Small intestine (tissue), 7 donors: ENCODE measurements around the gene ARHGAP28. TPM values are rescaled to one million over a fixed set of nuclear protein-coding genes. Genes with fewer than 3 reads are reported as not detected.
"Not testable (repeated sequence)": the region's sequence is repeated elsewhere in the genome, so short reads cannot be mapped to it uniquely, and the experiment has no call there.

Experiments used
- DNase-seq, 2 donors: peaks; one replicate each; pipeline versions ENCODE4 v3.0.0 to v3.0.0-alpha.2; 2013
- FAIRE-seq: peaks from 2 replicates; lab custom pipeline; 2012; peaks lifted over from hg19 to GRCh38; lab: Jason Lieb, UNC
- H3K27ac ChIP-seq, 3 donors: one replicate each; pipeline ENCODE4 v1.5.1; 2013; ENCODE audit warnings: low read length in 2 of 3, mild to moderate bottlenecking in 2 of 3, control low read depth in 1 of 3, inconsistent platforms in 1 of 3, low read depth in 1 of 3, moderate library complexity in 1 of 3
- H3K27me3 ChIP-seq, 3 donors: one replicate each; pipeline ENCODE4 v1.6.1; 2013; ENCODE audit warnings: low read length in 3 of 3, inconsistent platforms in 1 of 3; ENCODE audit not compliant: control insufficient read depth in 3 of 3, insufficient read depth in 3 of 3
- H3K36me3 ChIP-seq, 3 donors: one replicate each; pipeline ENCODE4 v1.6.1; 2013; ENCODE audit warnings: low read length in 3 of 3, inconsistent platforms in 1 of 3, low read depth in 1 of 3, mild to moderate bottlenecking in 1 of 3, moderate library complexity in 1 of 3; ENCODE audit not compliant: control insufficient read depth in 3 of 3, insufficient read depth in 2 of 3
- H3K4me1 ChIP-seq, 3 donors: one replicate each; pipeline ENCODE4 v1.6.1; 2013; ENCODE audit warnings: low read length in 2 of 3, inconsistent platforms in 1 of 3, low read depth in 1 of 3, mild to moderate bottlenecking in 1 of 3, moderate library complexity in 1 of 3; ENCODE audit not compliant: control insufficient read depth in 3 of 3, insufficient read depth in 2 of 3
- H3K4me3 ChIP-seq, 3 donors: one replicate each; pipeline ENCODE4 v1.5.1; 2013; ENCODE audit warnings: low read length in 3 of 3, control low read depth in 1 of 3, inconsistent platforms in 1 of 3, low read depth in 1 of 3, mild to moderate bottlenecking in 1 of 3, moderate library complexity in 1 of 3
- H3K9me3 ChIP-seq, 2 donors: one replicate each; pipeline ENCODE4 v1.6.1; 2013; ENCODE audit warnings: low read depth in 1 of 2, low read length in 1 of 2; ENCODE audit not compliant: control insufficient read depth in 2 of 2, insufficient read depth in 1 of 2
- WGBS, 3 donors: extraction: QIAGEN DNeasy Blood & Tissue Kit; methylation state at CpG; one replicate each; pipeline ENCODE4 v1.1.7; 2013; 5-methylcytosine and 5-hydroxymethylcytosine counted together
- polyA plus RNA-seq, 4 donors: library from polyadenylated mRNA; stranded (reverse) in 3 of 4; unstranded in 1 of 4; fragments of 200-250 nt in 3 of 4; fragments of 120-200 nt in 1 of 4; gene quantifications; one replicate each; pipeline versions ENCODE4 v1.2.1 to v1.2.3, GENCODE V29; 2013
- donor health status: healthy with polysubstance abuse.
- donor health status: control.
- donor health status: control.
- donor health status: Bipolar disorder and iron deficiency.
- donor health status: healthy.

Gene ARHGAP28
- polyA plus RNA-seq, 4 donors: 1.2 to 10.8 (median 2.4) TPM

DNA sequence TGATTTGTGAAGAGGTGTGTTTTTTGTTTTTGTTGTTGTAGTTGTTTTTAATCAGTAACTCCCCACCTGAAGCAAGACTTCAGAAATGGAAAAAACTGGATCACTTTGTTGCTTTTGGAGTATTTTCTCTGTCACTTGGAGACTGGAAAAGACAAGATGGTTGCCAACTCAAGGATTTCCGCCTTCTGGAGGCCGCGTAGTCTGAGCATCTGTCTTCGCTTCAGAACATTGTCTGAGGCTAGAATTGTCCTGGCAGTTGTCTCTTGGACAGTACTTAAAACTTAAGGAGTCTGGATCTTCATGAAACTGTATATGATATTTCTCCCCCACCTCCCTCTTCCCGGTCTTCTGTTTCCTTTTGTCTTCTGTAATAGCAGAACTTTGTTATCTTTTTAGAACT lies 67.7 kb downstream of the ARHGAP28 start:
- 88 to 91% (median 89%) methylated on average over 5 of the region's 5 CpGs for WGBS, 3 donors
- Histone ChIP-seq H3K36me3 (no peaks in the 10 kb centered on the region), H3K9me3 (no peaks in the 10 kb centered on the region), H3K4me3 (no peak overlapping the region), H3K27ac (no peak overlapping the region), H3K27me3 (no peaks in the 10 kb centered on the region), H3K4me1 (no peaks in the 10 kb centered on the region)
- DNase-seq (no peak), FAIRE-seq (no peak)

DNA sequence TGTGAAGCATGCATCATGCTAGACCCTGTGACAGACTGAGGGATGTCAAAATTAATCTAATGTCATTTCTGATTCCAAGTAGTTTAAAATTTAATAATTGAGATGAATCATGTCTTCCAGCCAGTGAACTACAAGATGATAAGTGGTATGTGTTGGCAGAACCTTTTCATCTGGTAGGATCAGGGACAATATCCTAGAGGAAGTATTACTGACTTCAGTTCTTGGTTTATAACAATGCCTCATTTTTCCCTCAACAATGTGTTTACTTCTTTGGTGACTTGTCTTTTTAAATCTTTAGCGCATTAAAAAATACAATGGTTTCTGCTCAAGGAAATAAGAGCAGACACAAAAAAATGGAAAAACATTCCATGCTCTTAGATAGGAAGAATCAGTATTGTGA lies 69.4 kb downstream of the ARHGAP28 start:
- Histone ChIP-seq H3K36me3 (no peaks in the 10 kb centered on the region), H3K4me3 (no peak overlapping the region), H3K27me3 (no peaks in the 10 kb centered on the region), H3K4me1 (no peaks in the 10 kb centered on the region), H3K27ac (no peak overlapping the region), H3K9me3 (peaks cover 0 to 3% of the 10 kb centered on the region in 2 donors)
- 96 to 97% (median 97%) methylated on average over 1 of the region's 1 CpG for WGBS, 3 donors
- DNase-seq: no peak
- FAIRE-seq: no peak

DNA sequence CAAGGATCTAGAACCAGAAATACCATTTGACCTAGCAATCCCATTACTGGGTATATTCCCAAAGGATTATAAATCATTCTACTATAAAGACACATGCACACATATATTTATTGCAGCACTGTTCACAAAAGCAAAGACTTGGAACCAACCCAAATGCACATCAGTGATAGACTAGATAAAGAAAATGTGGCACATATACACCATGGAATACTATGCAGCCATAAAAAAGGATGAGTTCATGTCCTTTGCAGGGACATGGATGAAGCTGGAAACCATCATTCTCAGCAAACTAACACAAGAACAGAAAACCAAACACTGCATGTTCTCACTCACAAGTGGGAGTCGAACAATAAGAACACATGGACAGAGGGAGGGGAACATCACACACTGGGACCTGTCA lies 70.8 kb downstream of the ARHGAP28 start:
- not testable (repeated sequence) for H3K4me3 ChIP-seq, H3K27ac ChIP-seq, FAIRE-seq, H3K36me3 ChIP-seq, H3K9me3 ChIP-seq, DNase-seq, H3K4me1 ChIP-seq, H3K27me3 ChIP-seq
- WGBS, 3 donors: 85 to 88% (median 88%) methylated on average over 1 of the region's 1 CpG

DNA sequence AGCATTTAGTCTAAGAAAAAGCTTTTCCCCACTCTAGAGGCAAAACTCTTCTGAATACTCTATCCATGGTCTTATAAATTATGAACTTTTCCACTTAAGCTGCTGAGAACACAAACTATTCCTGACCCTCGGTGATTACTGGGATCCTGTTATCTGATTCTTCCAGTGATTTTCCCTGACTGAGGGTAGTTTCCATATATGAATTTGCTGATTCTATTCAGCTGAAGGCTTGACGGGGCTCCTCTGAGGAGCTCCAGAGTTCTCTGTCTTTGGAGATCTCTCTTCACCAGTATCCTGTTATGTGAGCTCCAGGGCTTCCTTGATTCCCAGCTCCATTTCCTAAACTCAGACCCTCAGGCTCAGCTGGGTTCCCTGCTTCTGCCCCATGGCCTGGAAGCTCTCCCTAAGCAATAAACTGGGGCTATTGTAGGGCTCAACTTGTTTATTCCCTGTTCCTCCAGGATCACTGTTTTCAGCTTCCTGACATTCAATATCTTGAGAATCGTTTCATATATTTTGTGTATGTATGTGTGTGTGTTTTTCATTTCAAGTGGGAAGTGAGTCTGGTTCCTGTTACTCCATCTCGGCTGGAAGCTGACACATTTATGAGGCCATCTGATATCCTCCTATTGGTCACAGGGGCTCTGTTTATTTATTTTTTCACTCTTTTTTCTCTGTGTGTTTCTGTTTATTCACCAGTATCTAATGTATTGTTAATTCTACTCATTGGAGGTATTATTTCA lies 78.2 kb downstream of the ARHGAP28 start:
- Histone ChIP-seq H3K27me3 (no peaks in the 10 kb centered on the region), H3K36me3 (no peaks in the 10 kb centered on the region), H3K4me3 (no peak overlapping the region), H3K4me1 (no peaks in the 10 kb centered on the region), H3K9me3 (peaks cover 0 to 2% of the 10 kb centered on the region in 2 donors), H3K27ac (no peak overlapping the region)
- WGBS, 3 donors: 33 to 51% (median 44%) methylated on average over 4 of the region's 4 CpGs
- FAIRE-seq (no peak), DNase-seq (no peak)

DNA sequence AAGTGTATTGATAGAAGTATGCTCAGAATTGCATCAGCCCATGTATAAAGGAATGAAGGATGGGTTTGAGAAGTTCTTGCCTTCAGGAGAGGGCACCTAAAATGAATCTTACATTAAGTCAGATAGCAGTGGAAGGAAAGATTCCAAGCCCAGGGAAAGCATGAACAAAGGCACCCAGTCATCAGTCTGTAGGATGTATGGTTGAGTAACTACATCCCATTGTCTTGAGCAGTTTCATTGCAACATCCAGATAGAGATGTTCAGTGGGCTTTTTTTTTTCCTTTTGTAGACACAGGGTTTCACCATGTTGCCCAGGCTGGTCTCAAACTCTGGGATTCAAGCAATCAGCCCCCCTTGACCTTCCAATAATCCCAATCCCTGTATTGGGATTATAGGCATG lies 80.7 kb downstream of the ARHGAP28 start:
- peaks cover 0 to 7% of the 10 kb centered on the region in 2 donors for H3K9me3 ChIP-seq
- FAIRE-seq (no peak), DNase-seq (no peak)
- H3K4me3 ChIP-seq: no peak overlapping the region
- no peaks in the 10 kb centered on the region for H3K4me1 ChIP-seq
- no peak overlapping the region for H3K27ac ChIP-seq
- H3K27me3 ChIP-seq: no peaks in the 10 kb centered on the region
- no peaks in the 10 kb centered on the region for H3K36me3 ChIP-seq

DNA sequence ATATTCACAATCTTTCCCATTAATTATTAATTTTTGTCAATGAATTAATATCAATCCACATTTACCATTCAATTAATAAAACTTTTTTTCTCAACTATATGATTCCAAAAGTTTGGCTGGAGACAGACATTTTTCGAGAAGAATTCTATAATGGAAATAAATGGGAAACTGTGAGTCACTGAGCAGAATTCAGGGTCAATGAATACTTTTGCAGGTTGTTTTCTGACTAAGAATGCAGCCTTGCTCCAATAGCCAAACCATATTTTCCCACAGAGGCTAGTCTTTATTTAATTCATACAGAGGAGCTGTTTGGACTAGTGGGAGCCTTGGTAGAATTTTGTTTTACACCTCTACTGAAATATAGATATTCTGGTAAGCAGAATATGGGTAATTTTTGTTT lies 82.3 kb downstream of the ARHGAP28 start:
- H3K9me3 ChIP-seq: peaks cover 0 to 7% of the 10 kb centered on the region in 2 donors
- no peaks in the 10 kb centered on the region for H3K27me3 ChIP-seq
- H3K27ac ChIP-seq: no peak overlapping the region
- H3K36me3 ChIP-seq: no peaks in the 10 kb centered on the region
- H3K4me1 ChIP-seq: no peaks in the 10 kb centered on the region
- 78 to 79% (median 79%) methylated on average over 1 of the region's 1 CpG for WGBS, 3 donors
- no peak overlapping the region for H3K4me3 ChIP-seq
- no peak for DNase-seq
- no peak for FAIRE-seq

DNA sequence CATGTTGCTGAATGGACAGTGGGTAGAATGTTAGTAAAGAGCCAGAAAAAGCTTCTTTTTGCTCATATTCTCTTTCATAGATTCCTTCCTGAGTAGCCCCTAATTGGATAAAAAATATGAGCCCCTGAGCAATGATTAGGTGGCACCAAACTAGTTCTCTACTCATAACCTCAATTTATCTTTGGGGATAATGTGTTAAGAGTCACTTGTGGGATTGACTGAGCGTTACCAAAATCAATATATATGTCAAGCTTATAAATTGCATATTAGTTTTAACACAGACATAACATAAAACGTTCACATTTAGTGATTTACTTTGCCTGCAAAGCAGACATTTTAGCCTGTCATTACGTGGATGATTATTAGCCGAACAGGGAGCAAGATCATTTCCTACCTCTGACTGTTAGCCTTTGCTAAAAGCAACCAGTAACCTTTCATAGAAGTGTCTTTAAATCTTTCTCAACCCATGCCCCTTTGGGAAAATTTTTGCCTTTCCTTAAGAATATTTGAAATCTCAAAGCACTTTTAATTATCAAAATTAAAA lies 85.4 kb downstream of the ARHGAP28 start:
- Histone ChIP-seq H3K9me3 (peaks cover 0 to 5% of the 10 kb centered on the region in 2 donors), H3K4me1 (no peaks in the 10 kb centered on the region), H3K27me3 (no peaks in the 10 kb centered on the region), H3K36me3 (no peaks in the 10 kb centered on the region), H3K4me3 (no peak overlapping the region), H3K27ac (no peak overlapping the region)
- DNase-seq (no peak), FAIRE-seq (no peak)
- WGBS, 3 donors: 76 to 77% (median 76%) methylated on average over 4 of the region's 4 CpGs

DNA sequence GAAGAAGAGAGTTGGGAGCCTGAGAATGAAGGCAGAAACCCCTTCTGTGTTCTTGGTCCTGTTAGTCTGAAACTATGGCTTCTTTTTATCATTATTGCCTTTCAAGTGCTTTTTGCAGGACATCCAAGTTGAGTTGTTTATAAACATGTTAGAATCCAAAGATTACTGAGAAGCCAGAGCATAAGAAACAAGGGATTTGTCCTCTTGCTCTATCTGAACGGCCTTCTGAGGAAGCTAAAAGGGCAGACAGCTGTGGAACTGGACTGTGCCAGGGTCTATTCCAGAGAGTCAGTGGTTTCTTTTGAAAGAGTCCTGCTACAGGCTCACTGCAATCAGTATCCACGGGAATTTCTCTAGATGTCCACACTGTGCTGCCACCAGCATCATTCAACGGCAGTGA lies 86.6 kb downstream of the ARHGAP28 start:
- peak overlapping the region in 1 of 3 donors; percentile 19 for H3K27ac ChIP-seq
- no peak for FAIRE-seq

More for the DNA sequence above, 86.6 kb downstream of the ARHGAP28 start:
- DNase-seq: no peak
- H3K36me3 ChIP-seq: no peaks in the 10 kb centered on the region
- no peaks in the 10 kb centered on the region for H3K27me3 ChIP-seq
- H3K4me3 ChIP-seq: no peak overlapping the region
- peaks cover 0 to 5% of the 10 kb centered on the region in 2 donors for H3K9me3 ChIP-seq
- no peaks in the 10 kb centered on the region for H3K4me1 ChIP-seq
- 62 to 79% (median 78%) methylated on average over 3 of the region's 3 CpGs for WGBS, 3 donors
